Hepatocyte (in vitro differentiated cells): ENCODE results near the gene PTBP3.

Experiments used
- EZH2 ChIP-seq: fragments of 200-600 bp; sonication (generic); IDR thresholded peaks from 2 replicates; pipeline ENCODE4 v1.6.1; 2016; ENCODE audit warnings: antibody characterized with exemption, mild to moderate bottlenecking, borderline replicate concordance
- EZH2phosphoT487 ChIP-seq: fragments of 200-600 bp; sonication (generic); IDR thresholded peaks from one replicate; pipeline ENCODE4 v1.6.1; 2018; ENCODE audit warnings: antibody characterized with exemption, mild to moderate bottlenecking, low read depth, moderate library complexity; ENCODE audit not compliant: unreplicated experiment, severe bottlenecking
- TF ChIP-seq, protein P1 (sequence below): fragments of 200-600 bp; sonication (generic); IDR thresholded peaks from 2 replicates; pipeline ENCODE4 v1.5.1; 2016; ENCODE audit warnings: antibody characterized with exemption, mild to moderate bottlenecking; ENCODE audit not compliant: poor library complexity

DNA sequence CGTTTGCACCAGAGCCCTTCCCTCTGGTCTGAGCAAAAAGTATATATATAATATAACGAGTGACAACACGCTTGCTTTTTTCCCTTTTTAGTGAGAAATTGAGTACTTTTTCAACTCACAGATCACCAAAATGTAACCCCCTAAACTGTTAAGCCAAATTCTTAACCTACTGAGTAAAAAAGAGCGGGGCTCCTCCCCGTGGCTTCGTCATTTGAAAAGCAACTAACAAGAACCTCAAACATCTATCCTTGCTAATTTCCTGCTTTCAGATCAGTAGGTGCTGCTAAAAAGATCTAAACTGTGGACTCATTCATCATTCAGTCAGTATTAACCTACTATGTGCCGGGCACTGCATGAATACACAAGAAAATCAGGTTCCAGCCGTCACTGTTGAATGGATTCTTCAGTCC is 1.0 kb upstream of the PTBP3 start:
- TF ChIP-seq, protein P1, sequence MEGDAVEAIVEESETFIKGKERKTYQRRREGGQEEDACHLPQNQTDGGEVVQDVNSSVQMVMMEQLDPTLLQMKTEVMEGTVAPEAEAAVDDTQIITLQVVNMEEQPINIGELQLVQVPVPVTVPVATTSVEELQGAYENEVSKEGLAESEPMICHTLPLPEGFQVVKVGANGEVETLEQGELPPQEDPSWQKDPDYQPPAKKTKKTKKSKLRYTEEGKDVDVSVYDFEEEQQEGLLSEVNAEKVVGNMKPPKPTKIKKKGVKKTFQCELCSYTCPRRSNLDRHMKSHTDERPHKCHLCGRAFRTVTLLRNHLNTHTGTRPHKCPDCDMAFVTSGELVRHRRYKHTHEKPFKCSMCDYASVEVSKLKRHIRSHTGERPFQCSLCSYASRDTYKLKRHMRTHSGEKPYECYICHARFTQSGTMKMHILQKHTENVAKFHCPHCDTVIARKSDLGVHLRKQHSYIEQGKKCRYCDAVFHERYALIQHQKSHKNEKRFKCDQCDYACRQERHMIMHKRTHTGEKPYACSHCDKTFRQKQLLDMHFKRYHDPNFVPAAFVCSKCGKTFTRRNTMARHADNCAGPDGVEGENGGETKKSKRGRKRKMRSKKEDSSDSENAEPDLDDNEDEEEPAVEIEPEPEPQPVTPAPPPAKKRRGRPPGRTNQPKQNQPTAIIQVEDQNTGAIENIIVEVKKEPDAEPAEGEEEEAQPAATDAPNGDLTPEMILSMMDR: no peak
- TF ChIP-seq EZH2 (no peak), EZH2phosphoT487 (no peak)
